PFSK-1 (cell line): ENCODE results near the gene CASZ1.

Experiments used
- FOXP2 ChIP-seq: optimal IDR thresholded peaks from 2 replicates; pipeline ENCODE3; 2011; ENCODE audit warnings: borderline replicate concordance, control low read depth, inconsistent platforms; ENCODE audit not compliant: insufficient read depth; ENCODE audit errors: extremely low read length, extremely low read depth
- POLR2AphosphoS5 ChIP-seq: IDR thresholded peaks from 2 replicates; pipeline ENCODE4 v1.6.1; 2012; ENCODE audit warnings: low read depth, mild to moderate bottlenecking, control low read depth, low read length, moderate library complexity
- REST ChIP-seq, 2 experiments: IDR thresholded peaks; 2 replicates each; pipeline versions ENCODE4 v1.6.1 to v1.8.0; 2011 to 2012; ENCODE audit warnings: low read depth in 2 of 2, low read length in 2 of 2, control low read depth in 1 of 2, inconsistent platforms in 1 of 2, mild to moderate bottlenecking in 1 of 2, moderate library complexity in 1 of 2; ENCODE audit not compliant: insufficient read depth in 1 of 2
- SIN3A ChIP-seq: IDR thresholded peaks from 2 replicates; pipeline ENCODE4 v1.6.1; 2012; ENCODE audit warnings: mild to moderate bottlenecking, low read length, moderate library complexity, borderline replicate concordance; ENCODE audit not compliant: insufficient read depth
- TAF1 ChIP-seq: IDR thresholded peaks from 2 replicates; pipeline ENCODE4 v1.6.1; 2012; ENCODE audit warnings: low read length, control low read depth, borderline replicate concordance; ENCODE audit not compliant: insufficient read depth

The CASZ1 gene

GRCh38 chr1:10642403-10643080 is 153.9 kb downstream of the CASZ1 start:
- TF ChIP-seq POLR2AphosphoS5 (no peak), SIN3A (no peak), FOXP2 (no peak), TAF1 (no peak), REST (IDR thresholded peaks at IDR 0.05; ENCODE audit: insufficient read depth in 1 of 2, low read depth in 2 of 2, low read length in 2 of 2) (no peak)

DNA sequence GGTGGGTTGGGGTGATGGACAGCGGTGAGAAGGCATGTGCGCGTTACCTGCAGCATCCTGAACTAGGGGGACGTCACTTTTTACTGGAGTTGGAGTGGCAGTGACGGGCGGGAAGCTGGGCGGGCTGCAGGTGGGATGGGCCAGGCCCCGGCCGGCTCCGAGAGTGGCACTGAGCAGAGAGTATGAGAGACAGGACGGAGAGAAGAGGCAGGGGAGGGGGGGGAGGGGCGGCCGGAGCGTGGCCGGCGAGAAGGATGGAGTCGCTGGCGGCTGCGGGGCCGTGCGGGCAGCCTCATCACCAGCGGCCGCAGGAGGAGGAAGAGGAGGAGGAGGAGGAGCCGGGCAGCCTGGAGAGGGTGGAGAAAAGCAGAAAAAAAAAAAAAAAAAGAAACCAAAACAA is 154.5 kb downstream of the CASZ1 start:
- TF ChIP-seq POLR2AphosphoS5: no peak
- no peak for TF ChIP-seq TAF1
- no peak for TF ChIP-seq SIN3A
- TF ChIP-seq FOXP2: no peak
- TF ChIP-seq REST (IDR thresholded peaks at IDR 0.05; ENCODE audit: insufficient read depth in 1 of 2, low read depth in 2 of 2, low read length in 2 of 2): no peak

DNA sequence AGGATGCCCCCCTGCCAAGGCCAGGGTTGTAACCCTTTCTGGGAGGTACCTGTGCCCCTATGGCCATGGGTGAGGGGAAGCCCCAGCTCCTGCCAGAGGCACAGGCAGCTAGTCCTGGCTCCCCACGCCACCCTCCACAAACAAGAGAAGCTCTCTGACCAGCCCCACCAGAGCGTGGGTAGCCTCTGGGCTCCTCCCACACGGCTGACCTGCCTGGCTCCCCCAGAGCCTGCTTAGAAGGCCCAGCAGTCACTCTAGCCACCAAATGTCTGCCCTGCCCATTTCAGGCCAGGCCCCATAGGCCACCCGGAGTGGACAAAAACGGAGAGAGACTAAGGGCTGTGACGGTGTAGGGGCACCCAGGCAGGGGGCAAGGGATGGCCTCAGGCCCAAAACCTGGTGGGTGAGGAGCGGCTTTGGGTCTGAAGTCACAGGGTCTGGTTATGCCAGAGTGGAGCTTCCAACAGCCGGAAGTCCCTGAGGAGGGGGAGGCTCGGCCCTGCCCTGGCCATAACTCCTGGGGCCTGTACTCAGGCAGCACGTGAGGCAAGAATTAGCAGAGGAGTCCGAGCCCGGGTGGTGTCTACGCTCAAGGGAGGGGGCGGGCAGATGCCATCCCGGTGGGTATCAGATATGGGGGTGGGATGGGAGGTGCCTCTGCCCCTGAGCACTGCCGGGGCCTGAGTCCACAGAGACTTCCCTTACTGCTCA is 155.4 kb downstream of the CASZ1 start:
- no peak for TF ChIP-seq POLR2AphosphoS5
- TF ChIP-seq REST (IDR thresholded peaks at IDR 0.05; ENCODE audit: insufficient read depth in 1 of 2, low read depth in 2 of 2, low read length in 2 of 2): no peak
- TF ChIP-seq SIN3A: no peak
- TF ChIP-seq FOXP2: no peak

DNA sequence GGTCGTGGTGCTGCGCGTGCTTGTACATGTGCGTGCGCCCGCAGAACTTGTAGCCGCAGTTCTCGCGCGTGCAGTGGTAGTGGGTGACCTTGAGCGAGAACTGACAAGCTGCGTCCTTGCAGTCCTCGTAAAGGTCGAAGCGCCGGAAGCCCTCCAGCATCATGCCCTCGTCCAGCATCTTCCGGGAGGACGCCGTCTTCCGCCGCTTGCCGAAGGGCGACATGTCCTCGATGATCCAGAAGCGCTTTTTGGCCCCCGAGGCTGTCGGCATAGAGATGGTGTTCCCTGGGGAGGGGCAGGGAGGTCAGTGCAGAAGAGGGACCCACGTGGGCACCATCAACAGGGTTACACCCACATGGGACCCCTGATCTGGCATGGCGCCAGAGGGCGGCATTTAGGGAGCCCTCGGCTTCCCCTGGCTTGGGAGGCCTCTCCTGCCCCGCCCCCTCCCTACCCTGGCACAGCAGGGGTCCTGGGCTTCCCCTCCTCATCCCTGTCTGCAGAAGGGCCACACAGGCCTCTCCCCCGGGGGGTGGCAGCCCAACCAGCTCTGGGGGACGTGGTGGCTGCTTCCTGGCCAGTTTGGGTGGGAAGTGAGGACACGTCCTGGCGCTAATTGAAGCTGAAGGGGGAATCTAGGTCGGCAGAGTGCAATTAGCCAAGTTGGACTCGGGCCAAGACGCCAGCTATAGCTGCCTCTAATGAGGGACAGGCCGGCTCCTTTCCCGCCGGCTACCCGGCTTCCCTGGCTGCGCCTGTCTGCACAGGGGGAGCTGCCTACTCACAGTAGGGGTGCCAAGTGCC is 156.5 kb downstream of the CASZ1 start:
- TF ChIP-seq FOXP2 (no peak), TAF1 (no peak), REST (IDR thresholded peaks at IDR 0.05; ENCODE audit: insufficient read depth in 1 of 2, low read depth in 2 of 2, low read length in 2 of 2) (no peak), POLR2AphosphoS5 (no peak), SIN3A (no peak)
